NCI-H2029 (cell line): ENCODE measurements around the gene C19orf73.
"Not testable (repeated sequence)": the region's sequence is repeated elsewhere in the genome, so short reads cannot be mapped to it uniquely, and the experiment has no call there.

Experiments used
- DNase-seq: peaks from one replicate; lab custom pipeline; 2025; lab: John Stamatoyannopoulos, UW

Gene C19orf73

GRCh38 chr19:49148784-49149651 lies 30.1 kb upstream of the C19orf73 start:
- peak; percentile 96 for DNase-seq

- DNase-seq = no peak
Measured at GRCh38 chr19:49148044-49148682, 29.2 kb upstream of the C19orf73 start.

DNA sequence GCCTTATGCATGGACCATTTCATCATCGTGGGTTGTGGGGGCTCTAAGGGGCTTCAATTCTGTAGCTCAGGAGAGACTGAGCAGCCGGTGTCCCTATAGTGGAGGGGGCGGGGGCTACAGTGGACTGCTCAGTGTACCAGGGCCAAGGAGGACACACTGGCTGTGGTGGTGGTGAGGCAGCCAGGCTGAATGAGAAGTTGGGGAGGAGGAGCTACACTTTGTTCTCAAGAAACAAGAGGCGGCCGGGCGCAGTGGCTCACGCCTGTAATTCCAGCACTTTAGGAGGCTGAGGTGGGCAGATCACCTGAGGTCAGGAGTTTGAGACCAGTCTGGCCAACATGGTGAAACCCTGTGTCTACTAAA lies 27.4 kb upstream of the C19orf73 start:
- DNase-seq = not testable (repeated sequence)

GRCh38 chr19:49145573-49146407 lies 26.8 kb upstream of the C19orf73 start:
- DNase-seq = peak; percentile 18

DNA sequence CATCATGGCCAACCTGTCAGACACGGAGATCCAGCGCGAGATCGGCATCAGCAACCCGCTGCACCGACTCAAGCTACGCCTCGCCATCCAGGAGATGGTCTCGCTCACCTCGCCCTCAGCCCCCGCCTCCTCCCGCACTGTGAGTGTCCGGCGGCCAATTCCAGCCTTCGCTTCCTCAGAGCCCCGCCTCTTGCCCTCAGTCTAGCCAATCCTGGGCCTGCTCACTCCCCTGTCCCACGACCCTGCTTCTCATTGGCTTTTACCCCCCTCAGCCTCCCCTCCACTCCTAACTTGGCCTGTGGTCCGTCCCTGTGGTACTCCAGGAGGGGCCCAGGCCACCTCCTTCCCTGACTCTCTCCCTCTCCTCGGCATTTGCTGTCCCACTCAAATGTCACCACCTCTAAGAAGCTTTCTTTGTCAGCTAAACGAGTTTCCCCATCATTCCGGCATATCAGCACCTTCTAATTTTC lies 24.0 kb upstream of the C19orf73 start:
- peak; percentile 85 for DNase-seq

- DNase-seq = no peak
Measured at GRCh38 chr19:49141352-49141751, 22.4 kb upstream of the C19orf73 start.

- no peak for DNase-seq
Measured at GRCh38 chr19:49140951-49141350, 22.0 kb upstream of the C19orf73 start.

DNA sequence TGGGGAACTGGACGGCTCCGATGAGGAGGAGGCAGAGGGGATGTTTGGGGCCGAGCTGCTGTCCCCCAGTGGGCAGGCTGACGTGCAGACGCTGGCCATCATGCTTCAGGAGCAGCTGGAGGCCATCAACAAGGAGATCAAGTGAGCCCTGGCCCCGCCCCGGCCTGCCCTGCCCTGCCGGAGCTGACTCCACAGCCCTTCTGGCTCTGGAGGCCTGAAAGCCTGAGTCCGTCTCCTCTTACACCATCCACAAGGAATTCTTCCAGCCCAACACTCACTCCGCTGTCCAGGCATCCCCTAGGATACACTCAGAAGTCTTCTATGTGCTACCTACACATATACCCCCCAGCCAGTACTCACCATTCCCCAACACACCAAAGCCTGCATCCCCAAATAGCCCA lies 17.8 kb upstream of the C19orf73 start:
- DNase-seq = no peak

- DNase-seq = no peak
Measured at GRCh38 chr19:49135686-49136085, 16.7 kb upstream of the C19orf73 start.

DNA sequence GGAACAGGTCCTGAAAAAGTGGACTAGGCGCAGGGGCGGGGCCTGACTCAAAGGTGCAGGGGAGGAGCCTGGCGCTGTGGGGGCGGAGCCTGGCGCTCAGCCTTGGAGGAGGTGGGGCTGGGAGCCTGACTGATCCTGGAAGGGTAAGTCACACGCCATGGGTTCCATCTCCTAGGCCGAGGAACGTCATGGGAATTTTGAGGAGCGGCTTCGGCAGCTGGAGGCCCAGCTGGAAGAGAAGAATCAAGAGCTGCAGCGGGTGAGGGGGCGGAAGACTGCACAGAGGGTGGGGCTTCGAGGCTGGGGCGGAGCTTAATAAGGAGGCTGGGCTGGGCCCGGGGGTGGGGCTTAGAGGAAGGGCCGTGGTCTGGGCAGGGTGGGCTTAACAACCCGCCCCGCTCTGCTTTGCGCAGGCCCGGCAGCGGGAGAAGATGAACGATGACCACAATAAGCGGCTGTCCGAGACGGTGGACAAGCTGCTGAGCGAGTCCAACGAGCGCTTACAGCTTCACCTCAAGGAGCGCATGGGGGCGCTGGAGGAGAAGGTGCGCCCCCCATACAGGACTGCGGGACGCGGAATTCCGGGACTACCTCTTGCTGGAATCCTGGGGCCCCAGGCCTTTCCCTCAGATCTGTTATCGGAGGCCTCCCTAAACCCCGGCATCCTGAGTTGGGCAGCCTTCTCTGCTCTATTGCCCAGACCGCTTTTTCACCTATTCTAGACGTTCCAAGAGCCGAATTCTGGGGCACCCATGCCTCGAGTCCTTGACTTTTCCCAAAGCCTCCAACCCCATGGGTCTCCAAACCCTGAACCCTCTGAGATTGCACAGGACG lies 14.9 kb upstream of the C19orf73 start:
- DNase-seq = peak; percentile 69

GRCh38 chr19:49132974-49133609 lies 14.1 kb upstream of the C19orf73 start:
- DNase-seq = no peak

- no peak for DNase-seq
Measured at GRCh38 chr19:49130325-49130724, 11.4 kb upstream of the C19orf73 start.

GRCh38 chr19:49129238-49129583 lies 10.3 kb upstream of the C19orf73 start:
- DNase-seq = no peak

- no peak for DNase-seq
Measured at GRCh38 chr19:49128545-49129237, 9.7 kb upstream of the C19orf73 start.

DNA sequence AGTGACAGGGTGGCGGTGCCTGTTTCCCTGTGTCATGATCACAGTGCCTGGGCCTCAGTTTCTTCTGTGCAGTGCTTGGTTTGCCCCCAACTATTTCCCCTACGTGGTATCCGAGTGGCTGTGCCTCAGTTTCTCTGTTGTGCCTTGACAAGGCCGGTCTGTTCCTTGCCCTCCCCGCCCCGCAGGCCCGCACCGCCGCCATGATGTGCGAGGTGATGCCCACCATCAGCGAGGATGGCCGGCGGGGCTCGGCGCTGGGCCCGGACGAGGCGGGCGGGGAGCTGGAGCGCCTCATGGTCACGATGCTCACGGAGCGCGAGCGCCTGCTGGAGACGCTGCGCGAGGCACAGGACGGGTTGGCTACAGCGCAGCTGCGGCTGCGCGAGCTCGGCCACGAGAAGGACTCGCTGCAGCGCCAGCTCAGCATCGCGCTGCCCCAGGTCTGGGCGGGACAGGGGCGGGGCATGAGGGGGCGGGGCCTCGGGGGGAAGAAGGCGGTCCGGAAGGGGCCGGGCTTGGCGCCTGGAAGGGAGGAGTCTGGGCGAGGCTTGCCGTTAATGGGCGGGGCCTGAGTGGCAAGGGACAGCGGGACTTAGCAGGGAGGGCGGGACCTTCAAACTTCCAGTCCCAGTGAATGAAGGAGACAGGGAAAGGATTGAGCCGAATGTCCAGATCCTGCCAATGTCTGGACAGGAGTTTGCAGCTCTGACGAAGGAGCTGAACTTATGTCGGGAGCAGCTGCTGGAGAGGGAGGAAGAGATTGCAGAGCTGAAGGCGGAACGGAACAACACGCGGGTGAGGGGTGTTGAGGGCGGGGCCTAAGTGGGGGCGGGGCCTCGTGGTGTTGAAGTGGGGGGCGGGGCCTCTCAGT lies 9.0 kb upstream of the C19orf73 start:
- DNase-seq = peak; percentile 92

DNA sequence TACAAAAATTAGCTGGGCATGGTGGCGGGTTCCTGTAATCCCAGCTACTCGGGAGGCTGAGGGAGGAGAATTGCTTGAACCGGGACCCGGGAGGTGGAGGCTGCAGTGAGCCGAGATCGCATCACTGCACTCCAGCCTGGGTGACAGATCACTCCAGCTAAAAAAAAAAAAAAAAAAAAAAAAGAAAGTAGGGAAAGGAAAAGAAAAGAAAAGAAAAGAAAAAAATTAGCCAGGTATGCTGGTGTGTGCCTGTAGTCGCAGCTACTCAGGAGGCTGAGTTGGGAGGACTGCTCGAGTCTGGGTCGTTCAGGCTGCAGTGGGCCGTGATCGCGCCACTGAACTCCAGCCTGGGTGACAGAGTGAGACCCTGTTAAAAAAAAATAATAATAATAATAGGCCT lies 8.3 kb upstream of the C19orf73 start:
- not testable (repeated sequence) for DNase-seq

GRCh38 chr19:49126575-49126974 lies 7.6 kb upstream of the C19orf73 start:
- DNase-seq = no peak

DNA sequence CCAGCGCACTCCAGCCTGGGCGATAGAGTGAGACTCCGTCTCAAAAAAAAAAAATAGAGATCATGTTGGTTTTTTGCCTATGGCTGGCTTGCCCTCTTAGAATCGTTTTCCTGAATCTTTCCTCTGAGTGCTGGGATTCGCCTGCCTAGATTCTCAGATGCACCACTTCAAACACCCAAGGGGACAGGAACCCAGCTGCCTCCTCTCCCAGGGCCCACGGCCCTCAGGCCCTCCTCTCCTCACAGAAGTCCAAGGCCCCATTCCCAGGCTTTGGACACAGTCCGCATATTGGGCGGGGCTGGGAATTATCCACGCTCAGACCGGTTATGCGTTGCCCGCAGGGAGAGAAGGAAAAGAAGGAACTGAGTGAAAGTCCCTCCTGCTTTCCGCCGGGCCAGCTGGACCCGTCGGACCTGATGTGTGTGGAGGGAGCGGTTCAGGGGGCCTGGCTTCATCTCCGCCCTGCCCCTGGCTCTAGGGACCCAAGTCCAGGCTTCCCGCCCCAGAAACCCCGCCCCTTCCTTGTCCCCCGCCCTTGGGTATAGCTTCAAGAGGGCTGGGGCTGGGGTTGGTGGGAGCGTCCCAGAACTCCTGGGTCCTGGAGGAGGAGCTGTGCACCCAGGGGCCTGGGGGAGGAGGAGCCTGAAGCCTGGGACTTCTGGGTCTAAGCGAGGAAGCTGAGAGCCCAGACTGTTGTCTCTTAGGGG lies 6.2 kb upstream of the C19orf73 start:
- DNase-seq = no peak

DNA sequence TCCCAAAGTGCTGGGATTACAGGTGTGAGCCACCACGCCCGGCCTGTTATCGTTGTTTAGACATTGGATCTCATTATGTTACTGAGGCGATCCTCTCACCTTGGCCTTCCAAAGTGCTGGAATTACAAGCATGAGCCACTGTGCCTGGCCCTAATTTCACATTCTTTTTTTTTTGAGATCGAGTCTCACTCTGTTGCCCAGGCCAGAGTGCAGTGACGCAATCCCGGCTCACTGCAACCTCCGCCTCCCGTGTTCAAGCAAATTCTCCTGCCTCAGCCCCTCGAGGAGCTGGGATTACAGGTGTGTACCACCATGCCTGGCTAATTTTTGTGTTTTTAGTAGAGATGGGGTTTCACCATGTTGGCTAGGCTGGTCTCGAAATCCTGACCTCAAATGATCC lies 4.3 kb upstream of the C19orf73 start:
- DNase-seq = not testable (repeated sequence)
